Mesothelial cell of epicardium (in vitro differentiated cells): Measurements from ENCODE around the gene SPOCK2. TPM values are rescaled to one million over a fixed set of nuclear protein-coding genes. Genes with fewer than 3 reads are reported as not detected.

ENCODE experiments used
- DNase-seq, 2 experiments: peaks; one replicate each; pipeline ENCODE4 v3.0.0; 2021; ENCODE audit warnings: low spot score in 2 of 2; ENCODE audit not compliant: unreplicated experiment in 2 of 2
- H3K27ac Mint-ChIP-seq: 2 replicates; pipeline ENCODE4 v1.8.0; 2021; ENCODE audit warnings: mixed read lengths
- H3K27me3 Mint-ChIP-seq: 2 replicates; pipeline ENCODE4 v1.8.0; 2021; ENCODE audit warnings: low read depth, mixed read lengths
- H3K36me3 Mint-ChIP-seq: 2 replicates; pipeline ENCODE4 v1.8.0; 2021; ENCODE audit warnings: mixed read lengths
- H3K4me1 Mint-ChIP-seq: 2 replicates; pipeline ENCODE4 v1.8.0; 2021; ENCODE audit warnings: mixed read lengths
- H3K4me3 Mint-ChIP-seq: 2 replicates; pipeline ENCODE4 v1.8.0; 2021; ENCODE audit warnings: mild to moderate bottlenecking, moderate library complexity, mixed read lengths
- H3K9me3 Mint-ChIP-seq: 2 replicates; pipeline ENCODE4 v1.8.0; 2021; ENCODE audit warnings: mixed read lengths
- total RNA-seq: library from RNA; stranded (reverse); gene quantifications from 3 replicates; pipeline ENCODE4 v1.2.1, GENCODE V29; 2021
- TF ChIP-seq, protein P1 (sequence below): fragments of 200-600 bp; sonication (generic); IDR thresholded peaks from one replicate; pipeline ENCODE4 v1.5.0; 2021; ENCODE audit warnings: antibody characterized with exemption; ENCODE audit not compliant: unreplicated experiment

SPOCK2 gene
- total RNA-seq, 1 donor from 2014 or later = 28.5 TPM

DNA sequence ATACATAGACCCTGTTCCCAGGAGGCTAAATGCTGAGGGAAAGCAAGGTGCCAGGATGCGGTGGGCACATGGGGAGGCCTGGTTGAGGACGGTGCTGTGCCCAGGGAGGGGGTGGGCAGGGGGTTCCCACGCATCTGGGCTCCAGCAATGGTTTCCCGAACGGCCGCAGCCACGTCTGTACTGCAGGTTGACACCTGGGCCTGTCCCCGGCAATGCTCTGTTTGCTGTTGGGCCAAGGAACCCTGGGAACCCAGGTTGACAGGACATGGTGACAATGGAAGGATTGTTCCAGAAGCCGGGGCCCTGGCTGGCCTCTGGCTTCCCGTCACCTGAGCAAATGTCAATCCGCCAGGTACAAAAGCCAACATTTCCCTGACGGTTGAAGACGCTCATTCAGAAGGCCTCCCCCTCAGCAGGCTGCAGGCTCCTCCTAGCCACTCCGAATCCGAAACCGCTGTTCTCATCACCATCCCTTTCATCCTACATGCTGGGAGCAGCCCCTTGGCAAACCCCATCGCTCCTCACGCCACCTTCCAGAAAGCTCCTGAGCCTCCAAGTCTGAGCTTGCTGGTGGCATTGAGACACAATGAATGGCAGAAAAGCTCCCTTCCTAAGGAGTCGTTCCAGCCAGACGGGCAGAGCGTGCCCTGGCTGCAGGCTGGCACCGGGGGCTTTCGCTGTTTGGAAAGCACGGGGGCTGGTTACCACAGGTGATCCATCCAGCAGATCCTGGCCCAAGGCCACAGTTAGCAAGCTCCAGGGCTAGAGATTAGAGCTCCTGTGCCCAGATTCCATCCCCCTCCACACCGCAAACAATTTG, 31.2 kb downstream of the SPOCK2 start:
- Mint-ChIP-seq H3K27me3 (no peaks in the 10 kb centered on the region), H3K9me3 (no peaks in the 10 kb centered on the region), H3K27ac (no peak overlapping the region), H3K4me3 (no peak overlapping the region), H3K4me1 (peaks cover 8% of the 10 kb centered on the region), H3K36me3 (no peaks in the 10 kb centered on the region)
- no peak for DNase-seq
- TF ChIP-seq, protein P1, sequence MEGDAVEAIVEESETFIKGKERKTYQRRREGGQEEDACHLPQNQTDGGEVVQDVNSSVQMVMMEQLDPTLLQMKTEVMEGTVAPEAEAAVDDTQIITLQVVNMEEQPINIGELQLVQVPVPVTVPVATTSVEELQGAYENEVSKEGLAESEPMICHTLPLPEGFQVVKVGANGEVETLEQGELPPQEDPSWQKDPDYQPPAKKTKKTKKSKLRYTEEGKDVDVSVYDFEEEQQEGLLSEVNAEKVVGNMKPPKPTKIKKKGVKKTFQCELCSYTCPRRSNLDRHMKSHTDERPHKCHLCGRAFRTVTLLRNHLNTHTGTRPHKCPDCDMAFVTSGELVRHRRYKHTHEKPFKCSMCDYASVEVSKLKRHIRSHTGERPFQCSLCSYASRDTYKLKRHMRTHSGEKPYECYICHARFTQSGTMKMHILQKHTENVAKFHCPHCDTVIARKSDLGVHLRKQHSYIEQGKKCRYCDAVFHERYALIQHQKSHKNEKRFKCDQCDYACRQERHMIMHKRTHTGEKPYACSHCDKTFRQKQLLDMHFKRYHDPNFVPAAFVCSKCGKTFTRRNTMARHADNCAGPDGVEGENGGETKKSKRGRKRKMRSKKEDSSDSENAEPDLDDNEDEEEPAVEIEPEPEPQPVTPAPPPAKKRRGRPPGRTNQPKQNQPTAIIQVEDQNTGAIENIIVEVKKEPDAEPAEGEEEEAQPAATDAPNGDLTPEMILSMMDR = no peak

DNA sequence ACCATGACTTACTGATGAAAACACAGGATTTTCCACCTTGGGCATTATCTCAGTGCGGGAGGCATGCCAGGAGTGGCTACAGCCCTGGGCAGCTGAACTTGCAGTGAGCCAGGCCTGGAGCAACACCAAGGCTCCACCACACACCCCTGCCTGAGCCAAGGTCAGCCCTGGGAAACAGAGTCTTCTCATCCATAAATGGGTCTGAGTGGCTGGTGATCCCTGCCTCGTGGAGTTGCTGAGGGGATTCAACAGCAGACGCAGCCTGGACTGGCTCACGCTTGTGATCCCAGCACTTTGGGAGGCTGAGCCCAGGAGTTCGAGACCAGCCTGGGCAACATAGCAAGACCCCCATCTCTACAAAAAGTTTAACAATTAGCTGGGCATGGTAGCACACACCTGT, 32.2 kb downstream of the SPOCK2 start:
- H3K4me3 Mint-ChIP-seq = no peak overlapping the region
- peaks cover 9% of the 10 kb centered on the region for H3K4me1 Mint-ChIP-seq
- H3K9me3 Mint-ChIP-seq = no peaks in the 10 kb centered on the region
- no peaks in the 10 kb centered on the region for H3K36me3 Mint-ChIP-seq
- H3K27me3 Mint-ChIP-seq = no peaks in the 10 kb centered on the region
- TF ChIP-seq, protein P1 = no peak
- DNase-seq = no peak
- no peak overlapping the region for H3K27ac Mint-ChIP-seq

DNA sequence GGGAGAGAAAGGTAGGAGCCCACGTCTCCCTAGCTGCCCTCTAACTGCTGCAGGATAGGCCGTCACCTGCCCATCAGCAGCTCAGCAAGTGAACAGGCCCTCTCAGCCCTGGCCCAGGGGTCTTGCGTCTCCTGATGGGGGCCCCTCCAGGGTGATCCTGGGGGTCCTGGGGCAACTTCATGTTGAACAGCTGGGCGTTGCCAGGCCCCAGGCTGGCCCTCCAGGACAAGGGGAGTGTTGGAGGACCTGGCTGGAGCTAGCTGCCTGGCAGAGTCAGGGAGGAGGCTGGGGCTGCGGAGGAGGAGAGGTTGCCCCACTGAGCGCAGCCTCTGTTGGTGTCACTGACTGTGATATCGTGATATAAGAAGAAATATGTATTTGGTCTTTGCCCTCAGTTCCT, 34.7 kb downstream of the SPOCK2 start:
- Mint-ChIP-seq H3K9me3 (peaks cover 6% of the 10 kb centered on the region), H3K4me1 (peaks cover 14% of the 10 kb centered on the region), H3K27me3 (no peaks in the 10 kb centered on the region), H3K4me3 (no peak overlapping the region), H3K36me3 (no peaks in the 10 kb centered on the region), H3K27ac (no peak overlapping the region)
- TF ChIP-seq, protein P1 = no peak
- no peak for DNase-seq

DNA sequence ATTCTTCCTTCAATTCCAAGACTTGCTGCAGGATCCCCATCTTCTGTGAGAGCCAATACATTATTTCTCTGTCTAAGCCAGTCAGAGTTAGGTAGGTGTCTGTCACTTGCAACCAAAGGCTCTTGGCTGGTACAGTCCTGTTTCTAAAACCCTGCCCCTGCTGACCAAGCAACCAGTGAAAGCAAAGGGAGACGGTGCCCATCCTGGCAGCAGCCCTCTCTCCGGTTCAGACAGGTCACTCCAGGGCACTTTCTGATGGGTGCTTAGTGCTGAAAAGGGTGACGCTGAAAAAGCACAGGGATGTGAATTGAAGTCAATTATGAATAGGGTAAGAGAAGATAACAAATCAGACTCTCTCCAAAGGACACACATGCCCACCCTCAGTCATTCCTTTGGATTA, 37.5 kb downstream of the SPOCK2 start:
- H3K27me3 Mint-ChIP-seq = no peaks in the 10 kb centered on the region
- H3K27ac Mint-ChIP-seq = no peak overlapping the region
- H3K9me3 Mint-ChIP-seq = peaks cover 11% of the 10 kb centered on the region
- TF ChIP-seq, protein P1 = no peak
- no peak for DNase-seq
- no peak overlapping the region for H3K4me3 Mint-ChIP-seq
- no peaks in the 10 kb centered on the region for H3K36me3 Mint-ChIP-seq
- peaks cover 16% of the 10 kb centered on the region for H3K4me1 Mint-ChIP-seq

DNA sequence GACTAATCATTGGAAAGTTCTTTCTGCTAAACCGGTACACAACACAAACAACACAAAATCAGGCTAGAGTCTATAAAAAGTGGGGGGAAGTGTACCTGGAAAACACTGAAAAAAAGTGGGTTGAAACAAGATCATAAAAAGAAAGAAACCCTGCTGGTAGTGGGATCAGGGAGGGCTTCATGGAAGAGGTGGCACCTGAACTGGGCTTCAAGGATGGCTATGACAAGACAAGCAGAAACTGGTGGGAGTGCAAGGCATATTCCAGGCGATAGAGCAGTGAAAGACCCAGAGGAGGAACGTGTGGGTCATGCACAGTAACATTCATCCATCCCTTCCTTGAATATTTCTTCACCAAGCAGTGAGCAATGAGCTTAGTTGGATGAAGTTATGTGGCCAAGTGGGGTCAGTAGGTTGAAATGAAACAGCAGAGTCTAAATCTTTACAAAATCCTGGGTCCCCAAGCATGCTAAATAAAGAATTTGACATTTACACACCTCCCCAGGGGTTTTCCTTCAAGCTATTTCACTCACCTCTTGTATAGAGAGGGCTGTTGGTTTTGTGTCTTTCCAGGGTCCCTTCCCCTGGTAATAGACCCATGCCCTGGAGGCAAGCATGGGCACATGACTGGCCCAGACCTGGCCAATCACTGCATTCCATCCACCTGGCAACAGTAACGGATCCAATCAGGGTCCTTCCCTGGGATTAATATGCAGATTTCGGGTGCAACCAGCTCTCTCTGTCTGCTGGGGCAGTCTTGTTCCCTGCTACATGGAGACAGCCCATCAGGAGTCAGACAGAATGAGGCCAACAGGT, 38.2 kb downstream of the SPOCK2 start:
- TF ChIP-seq, protein P1 = no peak
- DNase-seq = no peak
- no peak overlapping the region for H3K4me3 Mint-ChIP-seq
- no peaks in the 10 kb centered on the region for H3K36me3 Mint-ChIP-seq
- no peak overlapping the region for H3K27ac Mint-ChIP-seq
- peaks cover 20% of the 10 kb centered on the region for H3K4me1 Mint-ChIP-seq
- H3K27me3 Mint-ChIP-seq = no peaks in the 10 kb centered on the region
- peaks cover 11% of the 10 kb centered on the region for H3K9me3 Mint-ChIP-seq
